NCI-H2196 treated with DMSO at 0.1 percent for 48 hours (cell line): Measurements from ENCODE around the gene AADACL4.

Experiments used
- DNase-seq: peaks from one replicate; lab custom pipeline; 2025; ENCODE audit not compliant: unreplicated experiment; lab: John Stamatoyannopoulos, UW

Gene AADACL4

DNA sequence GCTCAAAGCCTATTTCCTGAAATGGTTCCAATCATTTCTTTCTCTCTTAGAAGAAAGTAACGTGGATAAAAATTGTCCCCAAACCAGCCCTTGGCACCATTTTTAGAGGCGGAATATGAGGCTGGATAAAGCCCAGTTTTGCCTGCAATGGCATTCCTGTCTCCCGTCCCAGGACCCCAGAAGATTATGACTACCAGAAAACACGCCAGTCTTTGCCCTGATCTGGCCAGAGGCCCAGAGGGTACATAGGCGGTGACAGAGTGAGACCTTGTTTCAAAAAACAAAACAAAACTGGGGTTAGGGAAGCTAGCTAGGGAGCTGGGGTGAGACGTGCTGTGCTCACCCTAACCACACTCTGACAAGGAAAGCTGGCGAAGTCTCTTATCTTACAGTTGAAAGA is at the start of gene AADACL4:
AADACL4 (plus strand) TSS at position 301 of the 400 bp plus-strand sequence. CDS start 462 bp downstream, outside the sequence.
- no peak for DNase-seq

DNA sequence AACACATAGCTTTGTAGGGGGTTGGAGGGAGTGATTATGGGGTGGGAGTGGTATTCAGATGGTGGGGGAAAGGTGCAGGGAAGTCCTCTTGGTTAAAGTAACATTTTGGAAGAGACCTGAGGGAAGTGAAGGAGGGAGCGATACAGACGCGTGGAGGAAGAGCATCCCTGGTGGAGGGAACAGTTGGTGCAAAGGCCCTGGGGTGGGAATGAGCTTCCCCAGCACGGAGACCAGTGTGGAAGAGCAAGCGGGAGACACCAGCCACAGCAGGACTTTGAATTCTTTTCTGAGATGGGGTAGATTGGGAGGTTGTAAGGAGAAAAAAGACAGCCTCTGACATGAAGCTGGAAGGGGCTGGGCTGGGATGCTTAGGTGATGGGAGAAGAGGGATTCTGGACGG is 49.4 kb upstream of the AADACL4 start:
- no peak for DNase-seq

DNA sequence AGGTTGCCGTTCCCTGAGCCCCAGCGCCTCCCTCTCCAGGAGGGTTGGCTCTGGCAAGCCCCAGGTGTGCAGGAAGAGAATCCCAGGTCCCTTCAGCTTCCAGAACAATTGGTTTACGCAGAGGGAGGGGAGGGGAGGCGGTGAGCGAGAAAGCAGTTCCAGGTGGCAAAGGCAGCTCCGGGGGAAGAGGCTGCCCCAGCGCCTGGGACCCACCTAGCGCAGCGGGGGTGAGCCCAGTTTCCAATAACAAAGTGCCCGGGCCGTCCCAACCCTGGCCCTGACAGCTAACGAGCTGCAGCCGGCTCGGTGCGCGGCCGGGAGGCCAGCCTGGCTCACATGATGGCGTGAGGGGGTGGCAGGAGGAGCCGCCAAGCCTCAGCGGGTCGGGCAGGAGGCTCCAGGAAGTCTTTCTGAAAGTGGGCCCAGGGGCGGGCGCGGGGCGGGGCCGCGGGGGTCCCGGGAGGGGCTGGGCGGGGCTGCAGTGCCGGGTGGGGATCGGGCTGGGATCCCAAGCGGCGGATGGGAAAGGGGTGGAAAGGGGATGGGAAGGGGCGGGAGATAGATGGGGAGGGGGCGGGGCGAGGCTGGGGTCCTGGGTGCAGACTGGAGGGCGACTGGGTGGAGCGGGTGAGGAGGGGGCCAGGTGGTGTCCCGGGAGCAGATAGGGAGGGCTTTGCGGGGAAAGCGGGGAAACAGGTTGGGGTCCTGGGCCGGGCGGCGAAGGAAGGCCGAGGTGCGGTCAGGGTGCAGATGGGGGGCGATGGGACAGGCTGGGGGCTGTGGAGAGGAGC is 48.7 kb upstream of the AADACL4 start:
- DNase-seq, result peak; percentile 50

DNA sequence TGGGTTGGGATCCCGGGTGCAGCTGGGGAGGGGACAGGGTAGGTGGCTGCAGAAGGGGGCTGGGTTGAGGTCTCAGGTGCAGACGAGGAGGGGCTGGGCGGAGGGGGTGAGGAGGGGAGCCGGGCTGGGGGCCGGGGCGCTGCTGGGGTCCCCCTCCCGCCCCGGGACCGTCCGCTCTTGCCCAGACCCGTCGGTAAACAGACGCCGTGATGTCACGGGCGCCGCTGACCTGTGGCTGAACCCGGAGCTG is 48.2 kb upstream of the AADACL4 start:
- DNase-seq, result no peak

DNA sequence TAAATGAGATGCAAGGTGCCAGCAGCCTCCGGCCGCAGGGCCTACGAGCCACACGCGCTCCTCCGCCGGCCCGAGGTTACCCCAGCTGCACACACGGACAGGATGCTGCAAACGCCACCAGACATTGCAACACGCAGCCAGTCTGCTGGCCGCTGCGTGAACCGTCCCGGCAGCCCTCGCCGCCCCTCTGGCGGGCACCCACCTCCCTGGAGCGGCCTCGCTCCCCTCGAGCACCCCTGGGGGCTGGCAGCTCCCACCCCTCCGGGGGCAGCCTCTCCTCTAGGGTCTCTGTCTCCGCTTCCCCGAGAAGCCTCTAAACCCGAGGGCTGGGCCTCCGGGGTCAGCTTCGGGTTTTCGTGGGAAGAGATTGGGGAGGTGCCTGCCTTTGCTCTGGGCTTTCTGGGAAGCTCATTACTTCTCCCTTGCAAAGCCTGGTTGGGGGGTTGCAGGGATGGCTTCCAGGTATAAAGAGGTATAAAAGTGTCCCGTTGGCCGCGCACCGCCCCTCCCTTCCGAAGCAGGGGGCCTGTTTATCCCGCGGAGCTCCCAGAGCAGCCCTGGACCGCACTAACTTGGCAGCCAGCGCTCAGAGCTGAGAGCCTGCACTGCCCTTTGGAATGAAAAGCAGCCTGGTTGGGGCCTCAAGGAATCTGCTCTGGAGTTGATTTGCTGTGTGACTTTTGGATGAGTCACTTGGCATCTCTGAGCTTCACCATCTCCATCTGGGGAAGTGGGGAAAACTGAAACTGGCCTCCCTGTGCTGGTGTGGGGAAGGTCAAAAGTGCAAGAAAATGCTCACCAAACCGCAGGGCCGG is 47.7 kb upstream of the AADACL4 start:
- DNase-seq, result peak; percentile 87

DNA sequence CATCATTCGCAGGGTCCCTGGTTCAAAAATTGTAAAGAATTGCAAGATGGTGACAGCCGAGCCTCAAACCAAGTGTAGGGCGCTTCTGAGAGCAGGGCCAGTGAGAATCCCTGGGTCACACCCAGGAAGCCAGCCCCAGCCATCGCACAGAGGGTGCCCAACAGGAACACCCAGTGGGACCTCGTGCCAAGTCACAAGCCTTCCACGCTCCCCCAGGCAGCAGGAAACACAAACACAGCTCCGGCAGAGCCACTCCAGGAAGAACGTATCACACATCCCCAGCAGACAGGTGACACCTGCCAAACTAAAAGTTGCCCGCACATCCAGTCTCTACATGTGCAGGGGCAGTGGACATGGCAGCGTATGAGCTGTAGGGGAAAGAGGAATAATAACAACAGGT is 46.1 kb upstream of the AADACL4 start:
- DNase-seq, result peak; percentile 30

DNA sequence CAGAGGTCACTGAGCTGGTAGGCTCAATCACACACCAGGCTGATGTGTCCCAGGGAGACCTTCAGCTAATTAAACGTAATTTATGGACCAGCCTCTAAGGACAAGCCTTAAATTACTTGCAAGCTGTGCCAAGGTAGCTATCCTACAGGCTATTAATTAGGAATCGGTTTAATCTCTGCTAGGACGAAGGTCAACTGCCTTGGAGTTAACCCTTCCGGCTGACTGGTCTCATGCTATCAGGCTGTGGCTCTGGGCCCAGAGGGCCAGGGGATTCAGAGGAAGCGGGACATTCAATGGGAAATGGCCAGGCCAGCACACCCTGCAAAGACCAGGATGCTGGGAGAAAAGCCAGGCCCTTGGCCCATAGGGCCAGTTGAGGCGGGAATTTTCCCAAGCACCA is 44.9 kb upstream of the AADACL4 start:
- no peak for DNase-seq

DNA sequence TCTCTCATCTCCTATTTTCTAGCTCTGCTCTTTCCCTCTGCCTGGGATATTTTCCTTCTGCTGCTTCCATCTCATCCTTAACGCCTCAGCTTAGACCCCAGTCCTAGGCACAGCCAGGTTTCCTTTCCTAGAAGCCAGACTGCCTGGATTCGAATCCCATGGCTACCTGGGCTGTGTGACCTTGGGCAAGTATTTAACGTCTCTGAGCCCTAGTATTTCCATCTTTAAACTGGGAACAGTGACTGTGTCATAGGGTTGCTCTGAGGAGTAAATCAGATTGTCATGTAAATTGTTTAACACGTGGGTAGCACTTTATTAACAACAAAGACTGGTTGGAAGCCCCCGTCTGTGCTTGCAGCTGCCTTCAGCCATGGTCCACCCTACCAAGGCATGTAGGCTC is 44.2 kb upstream of the AADACL4 start:
- DNase-seq, result no peak

DNA sequence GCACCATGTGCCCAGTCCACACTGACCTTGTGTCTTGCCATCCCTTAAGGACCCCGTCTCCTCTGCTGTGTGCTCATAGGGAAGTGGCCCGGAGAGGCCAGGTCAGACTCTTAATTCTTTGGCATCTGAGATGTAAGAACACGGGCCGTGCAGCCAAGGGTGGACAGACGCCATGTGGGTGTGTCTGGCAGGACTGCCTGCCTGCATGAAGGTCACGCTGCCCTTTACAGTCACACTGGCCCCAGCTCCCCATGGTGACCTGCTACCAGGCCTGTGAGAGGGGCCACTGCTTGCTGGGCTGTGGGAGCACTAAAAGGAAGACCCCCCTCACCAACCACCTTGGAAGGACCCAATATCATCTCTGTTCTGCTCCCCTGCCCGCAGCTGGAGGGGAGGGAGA is 43.5 kb upstream of the AADACL4 start:
- DNase-seq, result no peak

DNA sequence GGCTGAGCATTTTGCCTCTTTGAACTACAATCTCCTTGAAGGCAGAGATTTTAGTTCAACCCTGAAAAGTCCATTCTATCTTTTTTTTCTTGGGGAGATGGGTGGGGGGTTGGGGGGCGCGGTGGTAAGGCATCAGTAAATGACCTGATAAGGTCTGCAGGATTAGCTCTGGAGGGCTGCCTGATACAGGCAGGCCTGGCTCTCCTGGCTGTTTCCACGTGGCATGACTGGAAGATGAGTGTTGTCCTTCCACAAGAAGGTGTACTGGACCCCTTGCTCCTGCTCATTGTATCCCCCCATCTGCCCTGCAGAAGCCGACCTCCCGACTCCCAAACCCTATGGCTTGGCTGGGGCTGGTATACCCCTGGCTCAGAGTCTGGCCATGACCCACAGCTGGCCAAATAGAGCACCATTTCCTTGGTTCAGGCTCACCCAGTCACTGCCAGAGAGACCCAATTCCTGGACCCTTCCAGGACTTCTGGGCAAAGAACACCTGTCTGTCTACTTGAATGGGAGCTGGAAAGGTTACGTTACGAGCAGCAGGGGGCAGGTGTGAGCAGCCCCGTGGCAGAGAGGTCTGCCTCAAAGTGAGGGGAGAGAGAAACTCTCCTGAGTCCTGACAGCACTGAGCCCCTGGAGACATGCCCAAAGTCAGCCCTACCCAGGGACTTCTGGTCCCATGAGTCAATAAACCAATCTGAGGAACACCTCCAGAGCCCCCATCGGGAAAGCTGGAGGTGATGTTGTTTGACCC is 42.8 kb upstream of the AADACL4 start:
- no peak for DNase-seq

DNA sequence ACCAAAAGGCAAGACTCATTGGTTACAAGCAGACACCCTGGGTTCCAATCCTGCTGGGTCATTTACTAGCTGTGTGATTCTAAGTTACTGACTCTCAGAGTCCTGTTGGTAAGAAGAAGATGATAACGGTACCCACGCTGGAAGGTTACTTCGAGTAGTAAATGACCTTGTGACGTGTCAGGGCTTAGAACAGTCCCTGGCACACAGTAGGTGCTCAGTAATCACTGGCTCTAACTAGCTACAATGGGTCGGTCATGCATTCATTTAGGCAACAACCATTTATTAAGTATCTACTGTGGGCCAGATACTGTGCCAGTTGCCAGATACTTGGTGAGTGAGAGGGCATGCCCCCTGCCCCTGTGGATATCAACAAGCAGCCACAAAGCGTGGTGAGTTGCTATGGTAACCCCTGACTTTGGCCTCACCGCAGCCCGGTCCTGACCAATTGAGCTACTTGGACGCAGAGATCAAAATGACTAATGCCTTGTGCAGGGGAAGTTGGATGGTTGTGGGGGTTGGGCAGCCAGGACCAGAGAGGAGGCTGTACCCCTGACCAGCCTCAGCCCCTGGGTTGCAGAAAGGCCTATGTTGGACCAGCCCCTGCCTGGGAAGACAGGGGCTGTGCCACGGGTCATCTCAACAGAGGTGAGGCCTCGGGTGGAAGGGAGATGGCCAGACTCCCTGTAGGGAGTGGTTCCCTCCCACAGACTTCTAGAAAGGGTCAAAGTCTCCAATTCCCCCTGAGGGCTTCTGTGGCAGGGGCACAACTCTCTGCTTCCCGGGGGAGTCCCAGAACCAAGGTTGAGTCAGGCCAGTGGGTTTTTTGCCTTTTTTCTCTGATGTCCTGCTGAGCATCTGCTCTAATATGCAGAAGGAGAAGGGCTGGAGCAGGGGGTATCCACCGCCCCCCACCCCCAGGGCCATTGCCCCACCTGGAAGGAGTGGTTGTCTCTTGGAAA is 41.9 kb upstream of the AADACL4 start:
- DNase-seq, result no peak

DNA sequence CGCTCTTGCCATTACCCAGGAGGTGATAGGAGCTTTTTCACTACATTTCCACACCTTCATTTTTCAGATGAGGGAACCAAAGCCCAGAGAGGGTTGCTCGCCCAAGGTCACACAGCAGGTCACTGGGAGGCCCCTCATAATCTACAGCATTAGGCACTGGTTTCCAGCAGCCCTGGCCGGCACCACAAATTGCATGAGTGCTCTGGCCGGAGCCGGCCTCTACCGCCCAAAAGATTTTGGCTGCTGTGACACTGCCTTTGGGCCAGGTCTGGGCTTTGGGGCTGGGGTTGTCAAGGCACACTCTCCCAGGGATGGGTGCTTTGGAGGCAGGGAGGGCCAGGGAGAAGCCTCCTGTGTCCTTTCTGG is 41.2 kb upstream of the AADACL4 start:
- DNase-seq, result no peak

DNA sequence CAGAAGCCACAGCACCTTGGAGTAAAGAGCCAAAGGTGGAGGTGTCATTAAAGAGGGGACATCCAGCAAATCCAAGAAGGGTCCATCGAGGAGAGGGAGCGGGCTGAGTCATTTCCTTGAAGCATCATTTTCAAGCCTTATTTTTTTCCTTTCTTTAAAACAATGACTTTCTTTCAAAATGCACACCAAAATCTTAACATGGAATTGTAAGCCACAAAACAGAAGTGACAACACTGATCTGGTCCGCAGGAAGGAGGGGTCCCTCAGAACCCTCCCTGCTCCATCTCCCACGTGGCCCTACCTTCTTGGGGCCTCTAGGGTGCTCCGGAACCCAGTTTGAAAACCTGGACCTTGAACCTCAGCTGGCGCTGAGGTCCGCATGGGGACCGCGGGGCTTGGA is 40.7 kb upstream of the AADACL4 start:
- no peak for DNase-seq

DNA sequence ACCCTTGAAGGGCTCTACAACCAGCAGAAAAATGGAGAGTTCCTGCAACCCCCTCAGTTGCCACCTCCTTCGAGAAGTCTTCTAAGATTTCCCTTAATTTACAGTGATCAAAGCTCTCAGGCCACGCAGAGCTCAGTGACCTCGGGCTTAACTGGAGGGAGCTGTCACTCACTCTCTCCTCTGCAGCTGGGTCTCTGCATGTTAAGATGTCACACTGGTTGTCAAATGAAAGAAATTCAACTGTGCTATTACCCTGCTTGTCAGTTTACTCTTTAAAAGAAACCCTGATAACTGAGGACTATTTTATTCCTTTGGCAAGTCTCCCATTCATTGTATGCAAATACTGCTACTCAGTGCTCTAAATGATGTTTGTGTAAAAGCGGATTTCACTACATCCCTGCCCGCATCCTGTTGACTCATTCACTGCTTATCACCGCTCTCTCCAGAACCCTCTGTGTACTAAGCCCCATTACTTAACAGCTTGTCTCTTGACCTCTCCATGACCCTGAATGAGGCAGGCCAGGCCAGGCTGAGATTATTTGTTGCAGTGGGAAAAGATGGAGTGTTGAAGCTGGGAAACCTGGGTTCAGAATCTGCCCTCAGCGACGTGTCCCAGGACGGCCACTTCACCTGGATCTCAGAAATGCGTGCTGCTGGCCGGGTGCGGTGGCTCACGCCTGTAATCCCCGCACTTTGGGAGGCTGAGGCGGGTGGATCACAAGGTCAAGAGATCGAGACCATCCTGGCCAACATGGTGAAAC is 39.6 kb upstream of the AADACL4 start:
- peak; percentile 30 for DNase-seq

DNA sequence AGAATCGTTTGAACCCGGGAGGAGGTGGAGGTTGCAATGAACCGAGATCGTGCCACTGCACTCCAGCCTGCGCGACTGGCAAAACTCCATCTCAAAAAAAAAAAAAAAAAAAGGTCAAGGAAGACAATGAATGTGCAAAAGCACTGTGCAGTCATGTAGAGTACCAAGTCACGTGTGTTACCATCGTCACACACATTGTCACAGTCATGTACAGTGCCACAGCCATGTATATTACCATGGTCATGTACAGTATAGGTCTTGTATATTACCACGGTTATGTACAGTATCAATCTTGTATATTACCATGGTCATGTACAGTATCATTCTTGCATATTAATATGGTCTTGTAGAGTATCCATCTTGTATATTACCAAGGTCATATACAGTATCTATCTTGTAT is 38.9 kb upstream of the AADACL4 start:
- DNase-seq, result no peak

DNA sequence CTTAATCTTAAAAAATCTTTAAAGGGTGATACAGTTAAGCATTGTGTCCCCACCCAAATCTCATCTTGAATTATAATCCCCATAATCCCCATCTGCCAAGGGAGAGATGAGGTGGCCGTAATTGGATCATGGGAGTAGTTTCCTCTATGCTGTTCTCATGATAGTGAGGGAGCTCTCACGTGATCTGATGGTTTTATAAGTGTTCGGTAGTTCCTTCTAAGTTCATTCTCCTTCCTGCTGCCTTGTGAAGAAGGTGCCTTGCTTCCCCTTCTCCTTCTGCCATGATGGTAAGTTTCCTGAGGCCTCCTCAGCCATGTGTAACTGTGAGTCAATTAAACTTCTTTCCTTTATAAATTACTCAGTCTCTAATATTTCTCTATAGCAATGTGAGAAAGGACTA is 36.6 kb upstream of the AADACL4 start:
- no peak for DNase-seq

DNA sequence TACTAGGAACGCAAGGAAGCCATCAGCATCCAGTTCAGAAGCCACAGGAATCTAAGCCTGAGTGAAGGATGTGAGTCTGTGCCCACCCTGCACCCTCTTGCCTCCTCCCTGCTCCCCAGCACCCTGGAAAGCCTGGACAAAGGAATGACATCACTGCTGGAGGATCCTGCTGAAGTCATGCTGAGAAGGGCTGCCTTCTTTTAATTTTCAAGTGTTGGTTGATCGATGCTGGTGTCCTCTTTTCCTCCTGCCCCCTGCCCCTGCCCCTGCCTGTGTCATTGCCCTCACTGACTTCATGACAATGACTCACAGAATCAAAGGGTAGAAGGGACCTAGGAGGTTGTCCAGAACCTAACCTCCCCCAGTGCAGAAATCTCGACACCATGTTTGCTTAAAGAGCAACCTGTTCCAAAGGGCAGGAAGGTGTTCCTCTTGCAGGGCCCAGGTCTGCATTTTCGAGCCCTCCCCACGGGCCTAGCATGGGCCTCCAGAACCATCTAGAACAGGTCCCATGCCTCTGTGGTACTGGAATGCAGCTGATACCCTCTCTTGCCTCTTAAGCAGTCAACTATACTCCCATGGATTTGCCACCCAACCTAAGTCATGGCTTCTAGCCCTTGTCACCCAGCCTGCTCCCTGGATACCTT is 35.5 kb upstream of the AADACL4 start:
- no peak for DNase-seq

DNA sequence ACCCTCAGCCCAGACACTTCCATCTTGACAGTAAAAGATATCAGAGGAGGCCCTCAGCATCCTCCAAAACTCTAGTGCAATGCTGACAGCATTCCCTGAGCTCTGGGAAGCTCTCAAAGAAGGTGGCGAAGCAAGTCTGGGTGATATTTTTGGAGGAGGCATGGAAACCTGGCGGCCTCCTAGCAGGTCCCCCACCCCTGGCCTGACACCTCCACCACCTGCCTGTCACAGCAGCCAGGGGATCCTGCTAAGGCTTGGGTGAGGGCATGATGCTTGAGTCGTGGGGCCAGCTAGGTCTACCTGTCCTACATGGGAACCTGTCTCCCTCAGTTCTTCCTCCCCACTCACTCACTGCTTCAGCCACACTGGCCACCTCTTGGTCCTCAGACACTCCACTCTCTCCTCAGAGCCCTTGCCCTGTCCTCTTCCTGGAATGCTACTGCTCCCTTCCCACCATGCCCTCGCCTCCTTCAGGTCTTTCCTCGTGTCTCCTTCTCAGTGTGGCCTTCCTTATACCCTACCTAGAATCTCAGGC is 34.3 kb upstream of the AADACL4 start:
- DNase-seq, result no peak

DNA sequence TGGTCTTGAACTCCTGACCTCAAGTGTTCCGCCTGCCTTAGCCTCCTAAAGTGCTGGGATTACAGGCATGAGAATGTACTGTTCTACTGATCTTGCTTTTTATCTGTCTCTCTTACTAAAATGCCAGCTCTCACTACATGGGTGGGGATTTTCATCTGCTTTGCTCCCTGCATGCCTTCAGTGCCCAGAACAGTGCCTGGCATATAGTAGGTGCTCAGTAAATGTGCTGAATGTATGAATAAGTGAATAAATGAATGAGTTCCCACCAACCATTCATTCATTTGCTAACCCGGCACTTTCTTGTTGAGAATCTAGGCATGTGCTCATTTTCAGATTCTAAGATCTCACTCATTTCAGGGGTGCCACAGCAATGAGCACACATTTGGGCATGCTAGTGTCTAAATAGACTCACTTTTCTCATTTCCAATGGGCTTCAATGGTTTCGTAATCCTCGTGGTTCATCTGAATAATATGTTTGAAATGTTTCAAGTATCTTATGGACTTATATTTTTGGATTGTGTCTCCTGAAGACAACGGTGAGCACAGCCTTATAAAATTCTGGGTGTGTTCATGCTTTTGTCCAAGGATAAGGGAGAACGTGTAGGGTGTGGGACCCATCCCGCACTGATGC is 33.5 kb upstream of the AADACL4 start:
- DNase-seq, result no peak
